Measurements from ENCODE around the gene CNIH2.
A peak's percentile ranks its signal among the peaks of the same experiment; 100 is the strongest.
"Not testable (repeated sequence)": the region's sequence is repeated elsewhere in the genome, so short reads cannot be mapped to it uniquely, and the experiment has no call there.

CNIH2 gene

DNA sequence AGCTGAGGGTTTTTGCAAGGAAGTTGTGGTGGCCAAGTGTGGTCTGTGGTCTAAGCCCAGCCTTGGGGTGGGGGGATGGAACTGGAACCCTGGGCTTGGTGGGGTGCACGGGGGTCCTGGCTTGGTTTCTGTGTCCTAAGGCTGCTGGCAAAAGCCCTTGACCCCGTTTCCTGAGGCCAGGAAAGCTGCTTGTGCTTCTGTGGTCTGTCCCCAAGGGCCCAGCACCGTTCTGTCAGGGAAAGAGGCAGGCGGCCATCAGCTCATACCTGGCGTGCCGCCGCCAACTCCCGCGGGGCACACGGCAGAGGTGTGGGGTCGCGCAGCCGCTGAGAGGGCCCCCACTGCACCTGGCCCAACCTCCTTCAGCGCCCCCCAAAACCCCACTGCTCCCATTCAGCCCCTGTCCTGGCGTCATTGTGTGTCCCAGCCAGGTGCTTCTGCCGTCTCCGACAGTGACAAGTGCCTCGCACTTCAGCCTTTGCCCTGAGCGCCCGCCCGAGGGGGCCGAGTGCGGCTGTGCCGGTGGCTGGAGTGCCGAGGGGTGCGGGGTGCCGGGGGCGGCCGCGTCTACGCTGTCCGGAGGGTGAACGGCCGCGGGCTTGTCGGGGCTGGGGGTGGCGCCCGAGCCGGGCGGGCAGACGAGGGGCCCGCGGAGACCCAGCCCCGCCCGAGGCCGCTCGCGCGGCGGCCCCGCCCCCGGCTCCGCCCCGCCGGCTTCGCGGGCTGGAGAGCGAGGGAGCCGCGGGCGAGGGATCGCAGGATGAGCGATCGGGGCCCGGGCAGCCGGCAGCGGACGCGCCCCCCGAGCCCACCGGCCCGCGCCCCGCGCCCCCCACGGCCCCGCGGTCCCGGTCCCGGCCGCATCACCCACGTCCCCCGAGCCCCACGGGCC is at the start of gene CNIH2:
Gene CNIH2, plus strand, starts transcription at position 705 of the 892 bp plus-strand sequence. CDS start 282 bp downstream, outside the sequence.
- Histone ChIP-seq H3K4me3 (peak within 1 kb of the TSS in 3 of 7 experiments; percentile 22 to 31 (median 30)), H3K27ac (peak within 1 kb of the TSS in 6 of 21 experiments; percentile 10 to 67 (median 36))

DNA sequence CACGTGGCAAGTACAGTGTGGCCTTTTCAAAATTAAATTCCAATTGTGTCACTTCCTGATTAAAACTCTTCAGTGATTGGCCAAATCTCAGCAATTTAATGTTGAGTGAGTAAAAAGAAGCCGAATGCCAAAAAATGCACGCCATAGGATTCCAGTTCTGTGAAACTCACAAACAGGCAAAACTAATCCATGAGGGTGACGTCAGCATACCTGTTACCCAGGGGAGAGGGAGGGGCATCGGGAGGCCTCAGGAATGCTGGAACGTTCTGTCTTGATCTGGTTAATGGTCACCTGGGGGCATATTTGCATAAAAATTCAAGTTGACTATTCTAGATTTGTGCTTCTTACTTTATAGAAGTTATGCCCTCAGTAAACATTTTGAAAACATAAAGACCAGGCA is 49.5 kb upstream of the CNIH2 start:
- Histone ChIP-seq H3K4me3 (no peak overlapping the region), H3K27ac (no peak overlapping the region)

DNA sequence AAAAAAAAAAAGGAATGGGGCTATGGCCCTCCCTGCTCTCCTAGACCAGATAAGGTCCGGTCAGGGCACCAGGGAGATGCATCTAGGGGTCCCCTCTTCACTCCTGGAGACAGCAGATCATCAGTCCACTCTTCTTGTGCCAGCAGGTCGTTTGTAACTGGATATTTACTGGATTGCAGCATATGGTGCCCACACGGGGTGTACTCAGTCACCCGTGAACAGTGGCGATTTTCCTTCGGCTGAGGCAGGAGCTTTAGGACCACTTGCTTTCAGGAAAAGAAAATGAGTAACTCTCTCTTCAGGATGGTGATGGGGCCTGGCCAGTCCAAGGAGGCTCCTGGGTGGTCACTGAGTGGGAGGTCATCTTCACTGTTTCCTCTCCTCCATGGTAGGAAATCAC is 47.8 kb upstream of the CNIH2 start:
- Histone ChIP-seq H3K4me3 (no peak overlapping the region), H3K27ac (no peak overlapping the region)

DNA sequence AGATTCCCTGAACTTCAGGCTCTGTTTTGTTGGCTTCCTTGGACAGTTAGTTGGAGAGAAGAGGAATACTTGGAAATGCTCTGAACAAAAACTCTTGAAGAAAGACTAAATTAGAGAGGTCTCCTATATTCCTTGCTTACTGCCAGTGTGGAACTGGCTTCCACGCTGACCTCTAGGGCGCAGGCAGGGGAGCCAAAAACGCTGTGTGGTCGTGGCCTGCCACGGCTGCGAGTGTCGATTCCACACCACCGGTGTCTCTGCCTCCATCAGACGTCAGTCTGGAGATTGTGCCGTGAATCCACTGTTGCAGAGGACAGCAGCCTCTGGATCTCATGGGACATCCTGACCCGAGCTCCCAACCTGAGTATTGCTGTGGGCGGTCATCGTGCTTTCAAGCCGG is 47.0 kb upstream of the CNIH2 start:
- no peak overlapping the region for H3K4me3 ChIP-seq
- H3K27ac ChIP-seq = no peak overlapping the region

DNA sequence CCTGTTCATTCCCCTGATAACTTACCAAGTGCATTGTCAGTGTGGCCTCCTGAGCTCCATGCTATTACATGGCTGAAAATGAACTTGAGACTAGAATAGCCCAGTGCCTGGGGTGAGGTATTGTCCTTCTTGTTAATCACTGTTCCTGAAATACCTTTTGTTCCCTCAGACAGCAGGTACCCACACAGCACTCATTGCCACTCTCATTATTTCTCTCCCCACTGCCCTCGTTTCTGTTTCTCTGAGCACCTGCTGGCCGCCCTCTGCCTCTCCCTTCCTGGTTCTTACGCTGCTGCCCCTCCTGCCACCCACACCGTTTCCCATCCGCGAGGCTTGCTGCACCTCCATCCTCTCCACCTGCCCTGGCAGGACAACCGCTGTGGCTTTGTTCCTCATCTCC is 46.4 kb upstream of the CNIH2 start:
- H3K4me3 ChIP-seq = no peak overlapping the region
- H3K27ac ChIP-seq = no peak overlapping the region

DNA sequence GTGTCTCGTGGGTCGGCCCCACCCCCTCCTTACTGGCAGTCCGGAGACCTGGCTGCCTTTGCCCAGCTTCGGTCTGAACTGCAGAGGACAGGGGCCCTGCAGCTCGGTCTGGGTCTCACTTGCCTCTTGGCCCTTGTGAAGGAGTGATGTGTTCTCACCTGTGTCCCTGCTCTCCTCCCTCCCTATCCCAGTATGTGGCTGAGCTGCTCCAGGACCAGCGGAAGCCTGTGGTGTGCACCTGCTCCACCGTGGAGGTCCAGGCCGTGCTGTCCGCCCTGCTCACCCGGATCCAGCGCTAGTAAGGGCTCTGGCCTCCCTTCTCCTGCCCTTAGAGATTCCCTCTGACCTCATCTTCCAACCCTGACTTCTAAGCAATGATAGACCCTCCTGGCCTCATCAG is 45.2 kb upstream of the CNIH2 start:
- no peak overlapping the region for H3K4me3 ChIP-seq
- no peak overlapping the region for H3K27ac ChIP-seq

DNA sequence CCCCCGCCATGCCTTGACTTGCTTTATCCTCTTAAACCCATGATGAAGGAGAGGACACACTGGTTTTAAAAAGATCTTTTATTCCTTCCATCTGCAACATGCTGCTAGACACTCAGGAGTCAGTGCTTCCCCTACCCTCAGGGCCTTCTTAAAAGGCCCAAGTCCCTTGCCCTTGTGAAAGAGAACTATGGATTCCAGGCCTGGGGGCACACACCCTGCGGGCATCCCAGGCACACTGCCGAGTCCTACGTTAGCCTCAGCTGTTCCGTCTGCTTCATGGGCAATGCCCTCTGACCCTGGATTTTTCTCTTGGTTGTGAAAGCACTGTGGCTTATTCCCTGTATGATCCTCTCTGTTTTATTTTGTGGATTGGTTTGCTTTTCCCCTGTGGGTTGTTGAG is 44.7 kb upstream of the CNIH2 start:
- Histone ChIP-seq H3K4me3 (no peak overlapping the region), H3K27ac (no peak overlapping the region)

DNA sequence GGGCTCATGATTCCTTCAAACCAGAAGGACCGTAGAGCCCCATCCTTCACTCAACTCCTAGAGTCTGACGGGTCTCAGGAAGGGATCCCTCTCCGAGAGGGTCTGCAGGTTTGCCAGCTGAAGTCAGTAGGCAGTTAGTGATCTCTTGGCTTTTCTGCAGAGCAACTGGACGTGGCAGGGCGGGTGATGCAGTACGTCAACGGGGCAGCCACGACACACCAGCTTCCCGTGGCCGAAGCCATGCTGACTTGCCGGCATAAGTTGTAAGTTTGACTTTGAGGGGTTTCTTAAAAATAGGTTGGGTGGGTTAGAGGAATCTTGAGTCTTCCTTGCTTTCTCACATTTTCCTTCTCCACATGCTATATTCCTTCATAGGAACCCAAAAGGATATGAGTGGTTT is 42.8 kb upstream of the CNIH2 start:
- no peak overlapping the region for H3K4me3 ChIP-seq

DNA sequence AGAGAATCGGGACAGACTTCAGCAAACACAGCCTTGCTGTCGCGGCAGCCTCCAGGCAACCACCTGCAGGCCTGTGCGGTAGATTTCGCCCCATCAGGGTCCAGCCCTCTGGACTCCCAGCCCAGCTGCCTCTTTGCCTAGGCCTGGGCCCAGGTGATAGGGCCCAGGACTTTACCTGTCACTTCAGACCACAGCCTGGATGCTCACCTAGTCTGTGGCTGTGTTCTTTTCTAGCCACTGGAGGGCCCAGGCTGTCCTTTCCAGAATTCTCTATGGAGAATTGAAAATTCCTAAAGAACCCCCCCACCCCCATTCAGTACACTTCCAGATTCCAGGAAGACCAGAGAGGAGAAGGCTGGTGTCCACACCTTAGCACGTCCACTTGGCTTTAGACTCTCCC is 40.1 kb upstream of the CNIH2 start:
- no peak overlapping the region for H3K27ac ChIP-seq
- no peak overlapping the region for H3K4me3 ChIP-seq

More for the DNA sequence above, 42.8 kb upstream of the CNIH2 start:
- H3K27ac ChIP-seq = no peak overlapping the region

DNA sequence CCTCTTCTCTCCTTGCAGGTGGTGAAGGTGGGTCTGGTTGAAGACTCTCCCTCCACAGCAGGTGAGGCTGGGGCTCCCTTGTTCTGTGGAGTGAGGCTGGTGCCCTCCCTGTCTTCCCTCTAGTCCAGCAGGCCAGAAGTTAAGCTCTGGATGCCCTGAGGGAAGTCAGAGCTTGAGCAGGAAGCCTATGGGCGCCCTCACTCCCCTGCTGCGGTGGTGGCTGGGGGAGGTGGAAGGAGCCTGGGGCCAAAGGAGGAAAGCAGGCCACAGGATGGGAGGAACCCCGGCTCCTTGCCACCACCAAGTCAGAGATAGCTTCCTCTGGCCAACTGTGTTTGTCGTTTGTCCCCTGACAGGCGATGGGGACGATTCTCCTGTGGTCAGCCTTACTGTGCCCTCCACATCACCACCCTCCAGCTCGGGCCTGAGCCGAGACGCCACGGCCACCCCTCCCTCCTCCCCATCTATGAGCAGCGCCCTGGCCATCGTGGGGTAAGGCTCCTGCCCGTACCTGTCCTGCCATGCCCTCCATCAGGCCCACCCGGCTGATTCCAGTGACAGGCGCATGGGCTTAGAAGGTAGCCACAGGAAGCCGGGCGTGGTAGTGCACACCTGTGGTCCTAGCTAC is 39.1 kb upstream of the CNIH2 start:
- Histone ChIP-seq H3K4me3 (no peak overlapping the region), H3K27ac (no peak overlapping the region)

DNA sequence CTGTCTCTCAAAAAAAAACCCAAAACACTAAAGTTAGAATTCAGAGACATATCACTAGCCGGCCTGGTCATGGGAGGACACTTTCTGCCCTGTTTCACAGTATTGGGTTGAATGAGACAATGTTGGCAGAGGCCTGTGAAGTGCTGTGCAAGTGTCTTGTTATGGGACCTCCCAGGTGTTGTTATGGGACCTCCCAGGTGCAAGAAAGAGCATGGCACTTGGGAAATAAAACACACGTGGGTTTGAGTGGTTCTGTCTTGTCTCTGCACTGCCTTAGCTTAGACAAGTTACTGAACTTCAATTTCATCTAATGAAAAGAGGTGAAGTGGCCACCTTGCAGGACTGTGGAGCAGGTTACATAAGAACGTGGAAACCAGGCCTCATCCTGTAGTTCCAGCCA is 38.5 kb upstream of the CNIH2 start:
- H3K27ac ChIP-seq = no peak overlapping the region
- no peak overlapping the region for H3K4me3 ChIP-seq

DNA sequence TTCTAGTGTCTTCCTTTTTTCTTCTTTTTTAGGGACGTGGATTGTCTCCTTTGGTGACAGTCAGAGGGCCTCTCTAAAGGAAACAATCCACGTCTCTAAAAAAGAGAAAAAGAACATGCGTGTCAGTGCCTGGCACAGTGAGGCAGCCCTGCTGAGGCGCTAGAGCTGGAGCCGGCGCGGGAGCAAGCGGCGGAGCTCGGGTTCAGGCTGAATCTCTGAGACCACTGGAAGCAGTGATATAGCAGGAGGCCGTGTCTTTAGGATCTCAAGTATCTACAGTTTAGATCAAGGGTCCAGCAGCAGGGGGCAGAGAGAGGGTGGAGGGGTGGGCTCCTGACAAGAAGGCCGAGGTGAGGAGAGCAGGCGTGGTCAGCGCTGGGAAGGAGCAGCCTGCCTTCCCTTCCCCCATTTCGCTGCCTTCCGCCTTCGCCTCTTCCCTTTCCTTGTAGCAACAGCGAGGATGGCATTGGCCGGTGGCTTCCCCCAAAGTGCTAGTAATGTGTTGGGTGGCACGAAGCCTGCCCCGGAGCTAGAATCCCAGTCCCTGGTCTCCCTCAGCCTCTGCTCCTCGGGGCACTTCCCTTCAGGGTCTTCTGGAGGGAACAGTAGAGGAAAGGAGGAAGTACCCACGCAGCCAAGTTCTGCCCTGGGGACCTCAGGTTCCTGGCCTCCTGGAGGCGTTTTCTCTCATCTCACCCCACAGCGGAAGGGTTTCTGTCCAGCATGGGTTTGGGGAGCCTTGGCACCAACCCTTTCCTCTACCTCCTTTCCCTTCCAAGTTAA is 37.8 kb upstream of the CNIH2 start:
- H3K4me3 ChIP-seq = no peak overlapping the region
- H3K27ac ChIP-seq = no peak overlapping the region

DNA sequence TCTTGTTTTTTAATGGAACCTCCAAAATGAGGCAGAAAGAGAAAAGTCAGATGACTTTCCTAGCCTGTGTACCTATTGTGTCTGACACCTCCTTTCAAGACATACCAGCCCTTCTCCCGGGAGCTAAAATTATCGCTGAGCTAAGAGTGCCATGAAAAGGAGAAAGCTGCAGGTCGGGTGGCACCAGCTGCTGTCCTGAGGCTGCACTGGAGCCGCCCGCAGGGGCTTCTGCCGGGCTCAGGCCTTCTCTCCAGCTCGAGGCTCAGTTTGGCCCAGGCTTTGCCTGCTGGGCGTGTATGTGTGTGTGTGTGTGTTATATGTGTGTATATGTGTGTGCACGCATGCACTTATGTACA is 37.2 kb upstream of the CNIH2 start:
- Histone ChIP-seq H3K4me3 (no peak overlapping the region), H3K27ac (no peak overlapping the region)

DNA sequence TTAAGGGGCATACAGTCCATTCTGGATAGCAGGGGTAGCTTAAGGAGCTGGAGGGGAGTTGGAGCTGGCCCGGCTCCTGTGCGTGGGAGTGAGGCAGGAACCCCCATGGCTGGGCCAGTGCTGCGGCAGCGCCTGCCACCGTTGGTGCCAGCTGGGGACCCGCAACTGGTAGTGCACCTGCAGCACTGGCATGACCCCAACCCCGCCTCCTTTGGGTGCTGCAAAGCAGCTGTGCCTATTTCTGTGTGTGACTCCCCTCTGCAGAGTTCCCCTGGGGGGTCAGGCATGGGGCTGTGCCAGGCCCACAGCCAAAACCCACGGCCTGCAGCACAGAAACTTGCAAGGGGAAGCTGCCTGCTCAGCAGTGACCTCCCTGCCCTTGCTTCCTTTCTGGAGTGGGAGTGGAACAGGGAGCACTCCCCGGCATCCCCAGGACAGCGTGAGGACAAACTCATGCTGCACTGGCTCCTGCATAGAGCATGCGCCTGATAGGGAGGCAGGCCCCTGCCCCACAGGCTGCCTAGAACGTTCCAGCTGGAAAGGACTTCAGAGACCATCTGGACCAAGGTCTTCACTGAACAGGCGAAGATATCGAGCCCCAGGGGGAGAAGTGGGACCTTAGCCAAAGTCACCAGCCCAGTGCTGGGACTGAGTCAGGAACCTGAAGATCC is 35.7 kb upstream of the CNIH2 start:
- H3K27ac ChIP-seq = no peak overlapping the region
- no peak overlapping the region for H3K4me3 ChIP-seq

DNA sequence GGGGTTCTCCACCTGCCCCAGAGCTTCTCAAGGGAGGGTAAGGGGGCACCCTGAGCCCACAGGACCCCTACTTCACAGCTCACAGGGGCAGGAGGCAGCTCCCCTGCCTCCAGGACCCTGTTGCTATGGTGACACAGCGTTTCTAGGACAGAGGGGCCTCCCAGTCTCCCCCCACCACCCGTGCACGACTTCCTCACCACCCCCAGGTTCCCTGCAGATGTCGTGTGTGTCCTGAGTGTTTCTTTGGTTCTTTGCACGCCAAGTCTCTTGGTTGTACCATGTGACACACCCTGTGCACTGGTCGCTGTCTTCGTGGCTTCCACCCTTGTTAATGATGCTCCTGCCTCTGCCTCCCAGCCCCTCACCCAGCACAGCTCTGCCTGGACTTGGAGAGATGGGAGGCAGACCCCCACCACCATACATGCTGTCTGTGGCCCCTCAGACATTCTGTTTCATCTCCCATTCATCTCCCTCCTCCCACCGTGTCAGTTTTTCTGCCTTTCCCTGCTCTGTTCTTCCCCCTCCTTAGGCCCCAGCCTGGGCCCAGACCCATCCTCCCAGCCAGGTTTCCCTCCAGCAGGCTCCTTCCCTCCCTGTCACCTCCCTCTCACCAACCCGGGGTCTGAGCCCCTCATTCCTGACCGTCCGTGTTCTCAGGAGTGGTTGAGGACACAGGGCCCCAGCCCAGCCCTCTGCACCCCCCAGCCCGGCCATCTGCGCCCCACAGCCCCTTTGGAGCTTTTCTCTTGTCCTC is 34.0 kb upstream of the CNIH2 start:
- H3K27ac ChIP-seq = no peak overlapping the region
- no peak overlapping the region for H3K4me3 ChIP-seq

DNA sequence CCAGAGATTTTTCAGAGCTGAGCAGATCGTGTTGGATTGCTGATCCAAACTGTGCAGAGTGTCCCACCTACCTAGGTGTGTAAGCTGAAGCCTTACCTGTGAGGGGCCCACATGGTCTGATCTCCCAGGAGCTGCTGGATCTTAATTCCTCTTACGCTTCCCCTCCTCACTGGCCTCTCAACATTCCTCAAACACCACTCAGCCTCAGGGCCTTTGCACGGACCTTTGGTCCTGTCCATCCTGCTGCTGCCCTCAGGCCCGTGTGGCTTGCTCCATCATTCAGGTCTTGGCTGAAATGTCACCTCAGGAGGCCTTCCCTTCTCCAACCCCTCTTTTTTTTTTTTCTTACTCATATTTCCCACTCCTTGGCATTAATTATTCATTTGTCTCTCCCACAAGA is 30.7 kb upstream of the CNIH2 start:
- Histone ChIP-seq H3K4me3 (no peak overlapping the region), H3K27ac (no peak overlapping the region)

DNA sequence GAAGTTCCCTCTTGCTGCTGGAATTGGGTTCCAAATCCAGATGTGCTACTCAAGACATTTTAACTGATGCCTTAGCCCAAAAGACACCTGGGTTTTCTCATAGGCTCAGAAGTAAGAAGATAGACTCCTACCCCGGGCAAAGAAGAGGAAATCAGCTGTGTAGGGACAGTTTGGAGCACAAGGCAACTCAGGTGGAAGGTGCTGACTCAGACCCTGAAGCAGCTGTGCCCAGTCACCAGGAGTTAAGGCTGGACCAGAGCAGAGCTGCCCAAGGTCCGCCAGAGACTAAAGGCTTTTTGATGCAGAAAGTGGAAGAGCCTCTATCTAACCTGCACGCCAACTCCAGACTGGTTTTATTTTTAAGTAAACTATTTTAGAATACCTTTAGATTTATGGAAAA is 30.2 kb upstream of the CNIH2 start:
- no peak overlapping the region for H3K4me3 ChIP-seq
- no peak overlapping the region for H3K27ac ChIP-seq

DNA sequence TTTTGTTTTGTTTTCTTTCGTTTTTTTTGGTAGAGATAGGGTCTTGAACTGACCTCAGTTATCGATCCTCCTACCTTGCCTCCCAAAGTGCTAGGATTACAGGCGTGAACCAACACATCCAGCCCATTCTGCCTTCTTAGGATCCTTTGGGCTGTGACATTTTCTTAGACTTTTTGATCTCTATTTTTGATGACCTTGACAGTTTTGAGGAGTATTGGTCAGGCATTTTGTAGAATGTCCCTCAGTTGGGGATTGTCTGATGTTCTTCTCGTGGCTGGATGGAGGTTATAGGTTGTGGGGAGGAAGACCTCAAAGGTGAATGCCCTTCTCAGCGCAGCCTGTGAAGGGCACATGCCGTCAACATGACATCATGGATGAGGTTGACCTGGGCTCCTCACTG is 29.1 kb upstream of the CNIH2 start:
- Histone ChIP-seq H3K4me3 (no peak overlapping the region), H3K27ac (no peak overlapping the region)

DNA sequence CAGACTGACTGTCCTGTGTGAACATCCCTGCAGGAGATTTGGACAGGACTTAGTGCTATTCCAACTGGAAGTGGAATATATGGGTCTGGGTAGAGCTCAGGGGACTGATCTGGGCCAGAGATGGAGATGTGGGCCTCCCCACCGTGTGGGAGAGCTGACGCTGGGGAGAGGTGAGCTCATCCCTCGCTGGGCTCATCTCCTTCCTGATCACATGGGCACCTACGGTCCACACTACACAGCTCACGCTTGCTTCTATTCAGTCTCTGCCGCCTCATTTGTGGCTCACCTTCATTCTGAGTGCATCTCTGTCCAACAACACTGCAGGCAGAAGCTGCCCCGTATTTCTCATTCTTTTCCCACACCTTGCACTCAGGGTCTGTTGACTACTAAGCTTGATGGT is 26.2 kb upstream of the CNIH2 start:
- Histone ChIP-seq H3K27ac (no peak overlapping the region), H3K4me3 (no peak overlapping the region)

DNA sequence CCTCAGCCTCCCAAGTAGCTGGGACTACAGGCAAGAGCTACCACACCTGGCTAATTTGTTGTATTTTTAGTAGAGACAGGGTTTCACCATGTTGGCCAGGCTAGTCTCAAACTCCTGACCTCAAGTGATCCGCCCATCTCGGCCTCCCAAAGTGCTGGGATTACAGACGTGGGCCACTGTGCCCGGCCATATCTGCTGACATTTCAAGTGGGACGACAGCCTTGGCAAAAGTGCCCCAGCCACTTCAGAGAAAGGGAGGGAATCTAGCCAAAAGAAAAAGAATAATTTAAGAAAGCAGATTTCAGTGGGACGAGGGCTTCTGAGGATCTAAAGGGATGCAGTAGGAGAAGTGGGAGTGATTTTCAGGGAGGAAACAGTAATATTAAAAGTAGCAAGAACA is 24.9 kb upstream of the CNIH2 start:
- H3K4me3 ChIP-seq, H3K27ac ChIP-seq: not testable (repeated sequence)
